Glutamatergic neuron (in vitro differentiated cells): ENCODE results near the gene MALAT1. TPM values are rescaled to one million over a fixed set of nuclear protein-coding genes. Genes with fewer than 3 reads are reported as not detected.

ENCODE experiments used
- DNase-seq: peaks from one replicate; pipeline ENCODE4 v3.0.0; 2022
- H3K27ac Mint-ChIP-seq: one replicate; pipeline ENCODE4 v1.8.0; 2020; ENCODE audit warnings: mild to moderate bottlenecking, mixed read lengths, inconsistent platforms; ENCODE audit not compliant: unreplicated experiment
- H3K27me3 Mint-ChIP-seq: one replicate; pipeline ENCODE4 v1.8.0; 2020; ENCODE audit warnings: mild to moderate bottlenecking, moderate library complexity, mixed read lengths, inconsistent platforms; ENCODE audit not compliant: unreplicated experiment
- H3K36me3 Mint-ChIP-seq: one replicate; pipeline ENCODE4 v1.8.0; 2020; ENCODE audit warnings: mild to moderate bottlenecking, mixed read lengths, inconsistent platforms; ENCODE audit not compliant: unreplicated experiment
- H3K4me1 Mint-ChIP-seq: one replicate; pipeline ENCODE4 v1.8.0; 2020; ENCODE audit warnings: mild to moderate bottlenecking, low read depth, mixed read lengths, inconsistent platforms; ENCODE audit not compliant: unreplicated experiment
- H3K4me3 Mint-ChIP-seq: one replicate; pipeline ENCODE4 v1.8.0; 2020; ENCODE audit warnings: mild to moderate bottlenecking, mixed read lengths, inconsistent platforms; ENCODE audit not compliant: unreplicated experiment
- H3K9me3 Mint-ChIP-seq: one replicate; pipeline ENCODE4 v1.8.0; 2020; ENCODE audit warnings: mild to moderate bottlenecking, moderate library complexity, mixed read lengths, inconsistent platforms; ENCODE audit not compliant: unreplicated experiment
- CTCF ChIP-seq: fragments of 200-600 bp; sonication (generic); IDR thresholded peaks from one replicate; pipeline ENCODE4 v1.5.0; 2021; ENCODE audit not compliant: partially characterized antibody, unreplicated experiment
- total RNA-seq: library from RNA; stranded (reverse); fragmentation: NEBNext Ultra II Directional; extraction: Animal tissue kit (Norgen Biotek cat#: 25700); gene quantifications from one replicate; pipeline ENCODE4 v1.2.1, GENCODE V29; 2021; ENCODE audit not compliant: unreplicated experiment

The MALAT1 gene
- total RNA-seq, 1 donor from 2014 or later, result 18,218 TPM

- TF ChIP-seq CTCF, result no peak
- peaks cover 5% of the 10 kb centered on the region for H3K4me1 Mint-ChIP-seq
- peaks cover 18% of the 10 kb centered on the region for H3K9me3 Mint-ChIP-seq
- H3K36me3 Mint-ChIP-seq, result no peaks in the 10 kb centered on the region
- no peak for DNase-seq
- peaks cover 49% of the 10 kb centered on the region for H3K27me3 Mint-ChIP-seq
- H3K4me3 Mint-ChIP-seq, result peak overlapping the region; percentile 68
- H3K27ac Mint-ChIP-seq, result no peak overlapping the region
Measured at GRCh38 chr11:65545853-65546216, 47.0 kb downstream of the MALAT1 start.

- Mint-ChIP-seq H3K9me3 (peaks cover 19% of the 10 kb centered on the region), H3K4me1 (peaks cover 5% of the 10 kb centered on the region), H3K27me3 (peaks cover 48% of the 10 kb centered on the region), H3K4me3 (peak overlapping the region; percentile 68), H3K36me3 (no peaks in the 10 kb centered on the region), H3K27ac (no peak overlapping the region)
- peak; percentile 91 for DNase-seq
- no peak for TF ChIP-seq CTCF
Measured at GRCh38 chr11:65546217-65546958, 47.5 kb downstream of the MALAT1 start.

GRCh38 chr11:65547446-65548125, 48.7 kb downstream of the MALAT1 start:
- H3K4me1 Mint-ChIP-seq, result peaks cover 11% of the 10 kb centered on the region
- peaks cover 51% of the 10 kb centered on the region for H3K27me3 Mint-ChIP-seq
- DNase-seq, result no peak
- no peak overlapping the region for H3K27ac Mint-ChIP-seq
- no peaks in the 10 kb centered on the region for H3K36me3 Mint-ChIP-seq
- peaks cover 24% of the 10 kb centered on the region for H3K9me3 Mint-ChIP-seq
- H3K4me3 Mint-ChIP-seq, result peak overlapping the region; percentile 58
- TF ChIP-seq CTCF, result no peak

- Mint-ChIP-seq H3K9me3 (peaks cover 25% of the 10 kb centered on the region), H3K4me3 (peak overlapping the region; percentile 58), H3K4me1 (peaks cover 11% of the 10 kb centered on the region), H3K27ac (no peak overlapping the region), H3K36me3 (no peaks in the 10 kb centered on the region), H3K27me3 (peaks cover 44% of the 10 kb centered on the region)
- TF ChIP-seq CTCF, result no peak
- DNase-seq, result no peak
Measured at GRCh38 chr11:65548395-65548794, 49.5 kb downstream of the MALAT1 start.

- Mint-ChIP-seq H3K27me3 (peaks cover 39% of the 10 kb centered on the region), H3K27ac (no peak overlapping the region), H3K36me3 (no peaks in the 10 kb centered on the region), H3K9me3 (peaks cover 23% of the 10 kb centered on the region), H3K4me3 (no peak overlapping the region), H3K4me1 (peaks cover 7% of the 10 kb centered on the region)
- no peak for DNase-seq
- no peak for TF ChIP-seq CTCF
Measured at GRCh38 chr11:65549096-65549495, 50.3 kb downstream of the MALAT1 start.
